ENCODE data around the gene CKS1B. TPM values are rescaled to one million over a fixed set of nuclear protein-coding genes. Genes with fewer than 3 reads are reported as not detected.

The CKS1B gene
- total and polyA plus RNA-seq, 10 donors = 15.7 to 51.5 (median 27.5) TPM

DNA sequence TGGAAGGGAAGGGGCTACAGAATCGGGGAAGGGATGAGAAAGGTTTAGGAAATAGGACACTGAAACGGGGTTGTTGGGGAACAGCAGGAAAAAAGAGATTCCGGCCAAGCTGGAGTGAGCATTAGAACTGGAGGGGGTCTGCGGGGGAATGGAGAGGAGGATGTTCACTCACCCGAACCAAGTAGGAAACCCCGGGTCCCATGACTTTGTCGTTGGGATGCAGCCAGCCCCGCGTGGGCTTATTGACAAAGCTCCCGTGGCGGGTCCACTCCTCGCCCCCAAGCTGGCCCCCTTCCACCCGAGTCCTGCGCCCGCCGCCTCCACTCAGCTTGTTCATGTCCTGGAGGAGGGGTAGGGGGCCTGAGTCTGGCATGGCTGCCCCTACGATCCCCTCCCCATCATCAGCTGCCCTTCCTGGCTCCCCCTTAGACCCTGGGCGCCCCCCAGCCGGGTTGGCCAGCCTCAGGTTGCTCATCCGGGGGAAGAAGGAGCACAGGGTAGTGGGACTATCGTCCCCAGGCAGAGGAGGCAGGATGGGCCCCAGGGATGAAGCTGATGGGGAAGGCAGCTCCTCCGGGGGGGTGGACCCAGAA, 4.5 kb upstream of the CKS1B start:
- TF ChIP-seq POLR2AphosphoS5 (IDR thresholded peaks at IDR 0.05) = no peak
- TF ChIP-seq, protein P1, sequence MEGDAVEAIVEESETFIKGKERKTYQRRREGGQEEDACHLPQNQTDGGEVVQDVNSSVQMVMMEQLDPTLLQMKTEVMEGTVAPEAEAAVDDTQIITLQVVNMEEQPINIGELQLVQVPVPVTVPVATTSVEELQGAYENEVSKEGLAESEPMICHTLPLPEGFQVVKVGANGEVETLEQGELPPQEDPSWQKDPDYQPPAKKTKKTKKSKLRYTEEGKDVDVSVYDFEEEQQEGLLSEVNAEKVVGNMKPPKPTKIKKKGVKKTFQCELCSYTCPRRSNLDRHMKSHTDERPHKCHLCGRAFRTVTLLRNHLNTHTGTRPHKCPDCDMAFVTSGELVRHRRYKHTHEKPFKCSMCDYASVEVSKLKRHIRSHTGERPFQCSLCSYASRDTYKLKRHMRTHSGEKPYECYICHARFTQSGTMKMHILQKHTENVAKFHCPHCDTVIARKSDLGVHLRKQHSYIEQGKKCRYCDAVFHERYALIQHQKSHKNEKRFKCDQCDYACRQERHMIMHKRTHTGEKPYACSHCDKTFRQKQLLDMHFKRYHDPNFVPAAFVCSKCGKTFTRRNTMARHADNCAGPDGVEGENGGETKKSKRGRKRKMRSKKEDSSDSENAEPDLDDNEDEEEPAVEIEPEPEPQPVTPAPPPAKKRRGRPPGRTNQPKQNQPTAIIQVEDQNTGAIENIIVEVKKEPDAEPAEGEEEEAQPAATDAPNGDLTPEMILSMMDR (IDR thresholded peaks at IDR 0.05 in 8 of 11, conservative IDR thresholded peaks at IDR 0.05 in 3 of 11) = no peak
- no peak for TF ChIP-seq POLR2A (IDR thresholded peaks at IDR 0.05)
- Histone ChIP-seq H3K9me3 (no peaks in the 10 kb centered on the region), H3K4me1 (peaks cover 32 to 88% (median 75%) of the 10 kb centered on the region in 6 donors), H3K36me3 (peaks cover 3 to 58% (median 38%) of the 10 kb centered on the region in 6 donors), H3K27me3 (replicated peaks in 1 of 7) (no peaks in the 10 kb centered on the region), H3K4me3 (peak overlapping the region; percentile 12 to 81 (median 32)), H3K27ac (peak overlapping the region; percentile 88 to 100 (median 98))
- intact Hi-C loops (cut with DNase I; ENCODE audit: low total_unique reads) = no loop called here
- 39 to 52% (median 45%) methylated on average over 16 to 22 of the region's 22 CpGs for WGBS, 5 donors
- DNase-seq = peak; percentile 76

DNA sequence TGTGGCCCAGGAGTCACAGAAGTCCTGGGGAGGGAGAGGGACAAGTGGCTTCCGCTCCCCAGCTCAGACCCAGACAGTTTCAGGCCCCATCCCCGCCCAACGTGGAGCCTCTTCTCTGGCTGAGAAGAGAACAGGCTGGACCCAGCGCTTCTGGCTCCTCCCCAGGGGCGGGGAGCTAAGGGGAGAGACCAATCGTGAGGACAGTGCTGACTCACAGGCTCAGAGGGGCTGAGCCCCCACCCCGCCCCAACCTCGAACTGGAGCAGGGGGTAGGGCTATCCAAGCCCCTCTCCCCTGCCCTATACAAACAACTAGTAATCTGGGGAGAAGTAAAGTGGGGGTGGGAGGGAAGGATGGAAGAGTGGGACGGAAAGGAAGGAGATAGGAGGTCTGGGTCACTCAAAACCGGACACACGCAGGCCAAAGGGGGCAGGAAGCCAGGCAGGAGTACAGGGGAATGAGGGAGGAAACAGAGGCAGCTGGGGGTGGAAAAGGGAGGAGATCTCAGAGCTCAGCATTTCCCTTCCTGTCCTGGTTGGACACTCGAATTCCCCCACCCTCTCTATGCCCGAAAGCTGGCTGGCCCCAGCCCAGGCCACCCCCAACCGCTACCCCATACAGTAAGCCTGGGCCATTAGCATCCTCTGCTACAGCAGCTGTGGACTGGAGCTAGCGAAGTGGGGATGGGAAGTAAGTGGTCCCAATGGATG, 3.7 kb upstream of the CKS1B start, which contains the start of gene SHC1:
SHC1 (minus strand) TSS at position 117 of the 710 bp plus-strand sequence. CDS start 221 bp downstream, outside the sequence.
- peaks cover 3 to 50% (median 30%) of the 10 kb centered on the region in 6 donors for H3K36me3 ChIP-seq
- H3K9me3 ChIP-seq = no peaks in the 10 kb centered on the region
- TF ChIP-seq, protein P1 (IDR thresholded peaks at IDR 0.05 in 8 of 11, conservative IDR thresholded peaks at IDR 0.05 in 3 of 11) = no peak
- peak in 2 of 3 donors; percentile 36 to 75 for TF ChIP-seq POLR2A (IDR thresholded peaks at IDR 0.05)
- TF ChIP-seq POLR2AphosphoS5 (IDR thresholded peaks at IDR 0.05) = peak; percentile 84 to 95 (median 94)
- peaks cover 32 to 87% (median 72%) of the 10 kb centered on the region in 6 donors for H3K4me1 ChIP-seq
- H3K27me3 ChIP-seq (replicated peaks in 1 of 7) = no peaks in the 10 kb centered on the region
- intact Hi-C loops (cut with DNase I; ENCODE audit: low total_unique reads) = no loop called here
- 21 to 34% (median 27%) methylated on average over 15 of the region's 15 CpGs for WGBS, 5 donors
- peak within 1 kb of the TSS; percentile 88 to 100 (median 98) for H3K27ac ChIP-seq
- peak within 1 kb of the TSS; percentile 12 to 81 (median 32) for H3K4me3 ChIP-seq
- DNase-seq = peak; percentile 92

DNA sequence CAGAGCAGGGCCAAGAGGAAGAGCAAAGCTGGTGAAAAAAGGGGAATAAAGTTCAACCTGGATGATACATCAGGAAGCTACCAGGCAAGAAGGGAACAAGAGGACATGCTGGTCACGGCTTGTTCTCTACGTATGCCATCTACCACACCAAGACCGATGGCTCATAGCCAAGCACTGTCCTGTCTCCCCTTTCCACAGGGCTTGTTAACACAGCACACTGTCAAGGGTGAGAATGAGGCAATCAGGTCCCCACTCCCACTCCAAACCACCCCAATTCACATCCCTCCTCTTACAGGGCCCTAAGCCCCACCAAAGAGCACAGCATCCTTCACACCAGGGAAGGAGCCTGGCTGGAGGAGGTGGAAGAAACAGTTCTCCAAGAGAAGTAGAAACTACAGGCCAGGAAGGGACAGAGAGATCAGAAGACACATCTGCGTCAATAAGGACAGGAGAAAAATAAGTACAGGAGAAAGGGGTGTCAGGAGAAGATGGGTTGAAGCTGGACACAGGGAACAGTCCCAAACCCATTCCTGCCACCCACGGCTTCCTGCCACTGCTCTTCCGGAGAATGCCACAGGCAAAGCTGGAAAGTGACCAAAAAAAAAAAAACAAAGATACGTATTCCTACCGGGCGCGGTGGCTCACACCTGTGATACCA, 3.0 kb upstream of the CKS1B start:
- TF ChIP-seq POLR2AphosphoS5 (IDR thresholded peaks at IDR 0.05) (no peak), POLR2A (IDR thresholded peaks at IDR 0.05) (no peak)
- TF ChIP-seq, protein P1 (IDR thresholded peaks at IDR 0.05 in 8 of 11, conservative IDR thresholded peaks at IDR 0.05 in 3 of 11) = no peak
- Histone ChIP-seq H3K27ac (peak overlapping the region; percentile 88 to 100 (median 98)), H3K36me3 (peaks cover 3 to 43% (median 23%) of the 10 kb centered on the region in 6 donors), H3K9me3 (no peaks in the 10 kb centered on the region), H3K4me3 (peak overlapping the region in 3 of 8 donors; percentile 38 to 81 (median 43)), H3K27me3 (replicated peaks in 1 of 7) (no peaks in the 10 kb centered on the region), H3K4me1 (peaks cover 35 to 87% (median 75%) of the 10 kb centered on the region in 6 donors)
- intact Hi-C loops (cut with DNase I; ENCODE audit: low total_unique reads) = no loop called here
- peak; percentile 51 for DNase-seq
- 55 to 74% (median 66%) methylated on average over 10 of the region's 10 CpGs for WGBS, 5 donors

Data from spleen (tissue), 11 donors.